HG03378 (cell line): Measurements from ENCODE around the gene RCE1.

Experiments
- ATAC-seq: cut with Tn5 transposase; IDR thresholded peaks from one replicate; pipeline ENCODE4 v1.9.1; 2021; ENCODE audit warnings: mild to moderate bottlenecking, moderate library complexity; ENCODE audit not compliant: unreplicated experiment

Gene RCE1

GRCh38 chr11:66844496-66845142 is 1.4 kb downstream of the RCE1 start:
- no peak for ATAC-seq

- ATAC-seq = no peak
Measured at GRCh38 chr11:66845143-66845875, 2.1 kb downstream of the RCE1 start.

GRCh38 chr11:66845876-66846212 is 2.6 kb downstream of the RCE1 start:
- no peak for ATAC-seq

GRCh38 chr11:66846671-66847091 is 3.4 kb downstream of the RCE1 start:
- no peak for ATAC-seq

- no peak for ATAC-seq
Measured at GRCh38 chr11:66847461-66848232, 4.4 kb downstream of the RCE1 start.

- no peak for ATAC-seq
Measured at GRCh38 chr11:66848671-66849500, 5.6 kb downstream of the RCE1 start.

GRCh38 chr11:66849501-66850234 is 6.4 kb downstream of the RCE1 start:
- no peak for ATAC-seq

- no peak for ATAC-seq
Measured at GRCh38 chr11:66850235-66850587, 7.0 kb downstream of the RCE1 start.

GRCh38 chr11:66850588-66851238 is 7.5 kb downstream of the RCE1 start:
- no peak for ATAC-seq

GRCh38 chr11:66851239-66851596 is 8.0 kb downstream of the RCE1 start:
- ATAC-seq = no peak

GRCh38 chr11:66851698-66852465 is 8.6 kb downstream of the RCE1 start:
- no peak for ATAC-seq

GRCh38 chr11:66852466-66853241 is 9.4 kb downstream of the RCE1 start:
- ATAC-seq = no peak

GRCh38 chr11:66853242-66854229 is 10.3 kb downstream of the RCE1 start:
- ATAC-seq = no peak

- ATAC-seq = no peak
Measured at GRCh38 chr11:66854231-66854661, 11.0 kb downstream of the RCE1 start.

- ATAC-seq = no peak
Measured at GRCh38 chr11:66854729-66855211, 11.5 kb downstream of the RCE1 start.

- no peak for ATAC-seq
Measured at GRCh38 chr11:66855574-66856495, 12.6 kb downstream of the RCE1 start.
